Activated CD4-positive, alpha-beta T cell treated with anti-CD3 and anti-CD28 coated beads for 24 hours (primary cell): ENCODE measurements around the gene SPECC1.
A peak's percentile ranks its signal among the peaks of the same experiment; 100 is the strongest.
"Not testable (repeated sequence)": the region's sequence is repeated elsewhere in the genome, so short reads cannot be mapped to it uniquely, and the experiment has no call there.

ENCODE experiments used
- DNase-seq, 2 donors: peaks; one replicate each; pipeline ENCODE4 v3.0.0-alpha.2; 2020; ENCODE audit warnings: low read depth in 2 of 2

SPECC1 gene

GRCh38 chr17:20173091-20173490 lies 163.9 kb downstream of the SPECC1 start:
- no peak for DNase-seq

DNA sequence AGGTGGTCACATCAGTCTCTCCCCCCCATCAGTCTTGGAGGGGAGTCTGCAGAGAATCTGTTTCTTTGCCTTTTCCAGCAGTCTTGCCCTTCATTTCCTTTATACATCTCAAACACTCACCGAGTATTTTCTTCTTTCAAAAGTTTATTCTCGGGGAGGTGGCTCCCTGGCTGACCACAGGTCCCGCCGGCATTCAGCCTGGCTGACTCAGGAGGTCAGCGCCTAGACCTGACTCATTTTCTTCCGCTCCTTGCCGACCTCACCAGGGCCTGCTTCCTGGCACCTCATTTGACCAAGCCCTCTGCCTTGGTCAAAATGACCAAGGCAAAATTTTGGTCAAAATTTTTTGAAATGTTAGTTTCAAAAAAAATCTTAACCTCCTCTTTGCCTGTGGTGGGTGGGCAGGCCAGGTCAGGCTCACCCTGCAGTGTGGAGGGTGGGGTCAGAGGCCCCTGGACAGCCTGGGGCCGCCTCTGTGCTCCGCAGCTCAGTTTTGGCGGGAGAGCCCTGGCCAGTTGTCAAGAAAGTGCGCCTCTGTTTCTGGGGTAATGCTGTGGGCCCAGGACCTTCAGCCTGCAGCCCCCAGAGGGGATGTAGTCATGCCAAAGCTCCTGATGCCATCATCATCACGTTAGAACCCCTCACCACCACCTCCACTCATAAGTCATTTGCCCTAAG lies 165.6 kb downstream of the SPECC1 start:
- DNase-seq = no peak

GRCh38 chr17:20179041-20179440 lies 169.9 kb downstream of the SPECC1 start:
- no peak for DNase-seq

GRCh38 chr17:20180661-20181060 lies 171.5 kb downstream of the SPECC1 start:
- DNase-seq = no peak

- DNase-seq = no peak
These were observed 175.0 kb downstream of the SPECC1 start for GRCh38 chr17:20184181-20184580.

GRCh38 chr17:20184977-20185619 lies 175.9 kb downstream of the SPECC1 start:
- no peak for DNase-seq

GRCh38 chr17:20187049-20187448 lies 177.9 kb downstream of the SPECC1 start:
- no peak for DNase-seq

DNA sequence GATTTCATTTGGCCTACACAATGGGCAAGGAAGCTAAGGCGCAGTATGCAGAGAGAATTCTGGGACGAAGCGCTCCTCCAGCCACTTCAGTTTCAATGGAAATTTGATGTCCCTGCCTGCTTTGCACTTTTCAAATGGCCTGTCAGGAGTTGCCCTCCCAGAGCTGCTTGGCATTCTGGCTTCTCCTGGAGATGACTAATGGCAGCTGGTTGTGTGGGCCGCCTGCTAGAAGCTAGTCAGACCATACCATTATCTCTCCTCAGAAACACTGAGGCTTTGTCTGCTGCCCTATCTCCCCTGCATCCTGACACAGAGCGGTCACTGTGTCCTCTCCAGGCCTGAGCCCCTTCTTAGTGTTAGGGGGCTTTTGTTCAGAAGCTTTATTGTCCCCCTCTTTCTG lies 180.1 kb downstream of the SPECC1 start:
- no peak for DNase-seq

DNA sequence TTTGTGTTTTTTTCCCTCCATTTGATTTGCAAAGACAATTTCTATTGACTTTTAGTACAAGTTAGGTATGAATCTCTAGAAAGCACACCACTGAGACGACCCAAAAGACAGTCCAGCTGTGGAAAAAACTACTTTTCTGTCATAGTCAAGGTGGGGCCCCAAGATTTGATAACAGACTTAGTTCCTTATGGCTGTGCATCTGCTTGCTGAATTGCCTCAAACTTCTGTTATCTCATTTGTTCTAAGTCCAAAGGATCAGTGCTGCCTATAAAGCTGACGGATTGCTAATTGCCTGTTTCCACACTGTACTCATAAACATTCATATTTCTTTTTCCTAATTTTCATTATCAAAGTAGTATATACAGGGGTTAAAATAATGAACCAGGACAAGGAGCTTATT lies 180.8 kb downstream of the SPECC1 start:
- DNase-seq = no peak

DNA sequence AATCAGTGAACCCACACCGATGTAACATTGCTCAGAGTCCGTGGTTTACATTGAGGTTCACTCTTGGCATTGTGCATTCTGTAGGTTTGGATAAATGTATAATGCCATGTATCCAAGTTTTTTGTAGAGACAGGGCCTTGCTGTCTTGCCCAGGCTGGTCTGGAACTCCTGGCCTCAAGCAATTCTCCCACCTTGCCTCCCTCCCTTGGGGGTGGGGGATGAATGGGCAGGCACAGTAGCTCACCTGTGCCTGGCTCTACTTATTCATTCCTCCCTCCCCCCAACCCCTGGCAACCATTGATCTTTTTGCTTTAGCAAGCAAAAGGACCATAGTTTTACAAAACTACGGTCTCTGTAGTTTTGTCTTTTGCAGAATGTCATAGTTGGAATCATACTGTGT lies 181.4 kb downstream of the SPECC1 start:
- DNase-seq = no peak

- DNase-seq = no peak
These were observed 181.9 kb downstream of the SPECC1 start for GRCh38 chr17:20191056-20191455.

DNA sequence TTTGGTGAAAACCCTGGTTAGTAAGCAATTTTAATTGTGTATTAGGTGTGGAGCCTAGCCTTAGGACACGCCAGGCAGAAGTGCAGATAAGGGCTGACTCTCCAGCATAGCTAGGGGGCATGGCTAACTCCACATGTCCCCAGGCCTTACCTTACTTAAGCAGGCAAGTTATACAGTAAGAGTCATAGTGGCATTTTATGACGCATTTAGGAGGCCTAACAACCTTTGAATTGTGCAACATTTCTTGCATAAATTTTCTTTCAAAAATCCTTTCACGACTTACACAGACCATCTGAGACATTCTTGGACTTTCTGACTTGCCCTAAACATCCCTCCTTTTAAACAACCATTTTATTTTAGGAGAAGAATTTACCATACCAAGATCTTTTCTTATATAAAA lies 187.1 kb downstream of the SPECC1 start:
- not testable (repeated sequence) for DNase-seq

- no peak for DNase-seq
These were observed 188.2 kb downstream of the SPECC1 start for GRCh38 chr17:20197272-20197926.

DNA sequence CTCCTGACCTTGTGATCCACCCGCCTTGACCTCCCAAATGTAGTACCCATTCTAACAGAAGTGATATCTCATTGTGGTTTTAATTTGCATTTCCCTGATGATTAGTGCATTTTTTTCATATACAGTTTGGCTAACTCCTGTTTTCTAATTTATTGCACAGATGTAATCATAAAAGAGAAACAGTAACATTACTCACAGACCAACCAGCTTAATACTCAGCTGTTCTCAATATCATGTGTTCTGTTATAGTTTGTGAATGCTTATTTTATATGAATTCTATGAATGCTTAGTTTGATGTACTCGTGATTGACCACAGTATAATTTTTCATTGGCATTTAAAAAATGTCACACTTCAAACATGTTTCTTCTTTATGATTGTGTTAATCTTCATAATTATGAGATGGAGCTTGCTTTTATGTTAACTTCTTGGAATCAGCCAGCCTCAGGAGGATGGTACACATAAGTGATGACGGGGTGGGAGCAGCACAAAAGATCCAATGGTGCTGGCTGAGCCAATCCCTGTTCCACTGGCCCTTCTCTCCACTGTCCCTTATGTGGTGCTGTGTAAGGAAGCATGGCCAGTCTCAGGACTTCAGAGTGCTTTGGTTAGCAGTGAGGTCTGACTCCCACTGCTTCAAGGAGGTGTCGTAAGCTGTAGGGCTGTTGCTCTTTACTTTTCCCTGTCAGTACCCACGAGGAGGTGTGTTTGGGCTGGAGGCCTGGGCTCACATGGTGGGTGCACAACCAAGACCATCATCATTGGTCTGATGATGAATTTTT lies 191.0 kb downstream of the SPECC1 start:
- DNase-seq = no peak

DNA sequence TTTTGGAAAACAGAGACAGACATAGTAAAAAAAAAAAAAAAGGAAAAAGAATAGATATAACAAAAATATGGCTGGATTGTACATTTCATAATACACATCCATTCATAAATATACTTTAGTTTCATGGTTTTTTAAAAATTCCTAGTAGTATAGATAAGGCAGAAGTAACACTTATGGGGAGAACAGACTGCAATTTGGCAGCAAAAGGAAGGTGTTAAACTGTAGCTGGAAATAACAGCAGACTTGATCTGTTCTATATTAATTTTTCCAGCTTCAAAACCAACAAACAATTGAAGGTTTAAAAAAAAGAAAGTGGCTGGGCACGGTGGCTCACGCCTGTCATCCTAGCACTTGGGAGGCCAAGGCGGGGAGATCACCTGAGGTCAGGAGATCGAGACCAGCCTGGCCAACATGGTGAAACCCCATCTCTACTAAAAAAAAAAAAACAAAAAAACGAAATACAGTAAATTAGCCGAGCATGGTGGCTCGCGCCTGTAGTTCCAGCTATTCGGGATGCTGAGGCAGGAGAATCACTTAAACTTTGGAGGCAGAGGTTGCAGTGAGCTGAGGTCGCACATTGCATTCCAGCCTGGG lies 191.8 kb downstream of the SPECC1 start:
- no peak for DNase-seq

GRCh38 chr17:20202141-20202621 lies 193.0 kb downstream of the SPECC1 start:
- DNase-seq = no peak

GRCh38 chr17:20203018-20203417 lies 193.9 kb downstream of the SPECC1 start:
- DNase-seq = no peak

DNA sequence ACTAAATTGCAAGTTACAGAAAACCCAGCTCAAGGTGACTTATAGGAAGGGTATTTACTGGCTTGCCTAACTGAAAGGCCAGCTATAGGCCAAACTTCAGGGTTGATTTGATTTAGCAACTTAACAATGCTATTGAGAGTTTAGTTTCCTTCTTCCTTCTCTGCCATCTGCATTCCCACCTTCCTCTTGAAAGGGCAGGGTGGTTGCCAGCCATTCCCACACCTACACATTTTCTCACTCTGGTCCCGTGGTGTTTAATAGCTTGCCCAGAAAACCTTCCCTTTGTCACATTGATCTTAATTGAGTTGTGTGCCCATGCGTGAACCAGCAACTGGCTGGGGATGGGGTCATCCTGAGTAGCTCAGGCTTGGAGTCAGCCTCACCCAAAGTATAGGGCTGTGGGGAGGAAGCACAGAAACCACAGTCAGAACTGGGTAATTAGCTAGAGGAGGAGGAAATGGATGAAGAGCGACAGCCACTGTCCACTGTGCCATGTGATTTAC lies 194.7 kb downstream of the SPECC1 start:
- DNase-seq = no peak

- no peak for DNase-seq
These were observed 196.4 kb downstream of the SPECC1 start for GRCh38 chr17:20205609-20206008.

DNA sequence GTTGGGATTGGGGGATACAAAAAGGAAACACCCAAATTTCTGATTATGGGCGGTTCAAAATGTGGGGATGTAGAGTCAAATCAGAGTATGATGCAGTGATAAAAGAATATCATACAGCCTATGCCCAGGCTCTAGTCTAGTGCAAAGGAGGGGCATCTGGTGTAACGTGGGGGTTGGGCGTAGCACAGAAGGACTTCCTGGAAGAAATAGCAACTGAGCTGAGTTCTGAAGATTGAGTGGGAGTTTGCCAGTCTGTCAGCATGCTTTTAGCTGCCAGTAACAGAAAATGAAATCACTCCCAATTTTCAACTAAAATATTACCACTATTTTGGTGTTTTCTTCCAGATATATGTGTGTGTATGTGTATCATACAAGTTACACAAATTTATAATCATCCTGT lies 196.9 kb downstream of the SPECC1 start:
- DNase-seq = peak; percentile 2 to 5

- no peak for DNase-seq
These were observed 197.4 kb downstream of the SPECC1 start for GRCh38 chr17:20206591-20206990.
